OCI-LY7 (cell line): Measurements from ENCODE around the gene TFCP2L1.

Experiments used
- EZH2phosphoT487 ChIP-seq: fragments of 200-600 bp; sonication (generic); IDR thresholded peaks from 2 replicates; pipeline ENCODE4 v1.6.1; 2018; ENCODE audit warnings: low read depth, borderline replicate concordance, mild to moderate bottlenecking, mixed run types, antibody characterized with exemption, low read length, moderate library complexity, mixed read lengths
- TF ChIP-seq, protein P1 (sequence below): fragments of 200-600 bp; sonication (generic); conservative IDR thresholded peaks from 2 replicates; pipeline ENCODE4 v1.5.1; 2014; ENCODE audit warnings: mild to moderate bottlenecking, antibody characterized with exemption, low read length, moderate library complexity, mixed read lengths

DNA sequence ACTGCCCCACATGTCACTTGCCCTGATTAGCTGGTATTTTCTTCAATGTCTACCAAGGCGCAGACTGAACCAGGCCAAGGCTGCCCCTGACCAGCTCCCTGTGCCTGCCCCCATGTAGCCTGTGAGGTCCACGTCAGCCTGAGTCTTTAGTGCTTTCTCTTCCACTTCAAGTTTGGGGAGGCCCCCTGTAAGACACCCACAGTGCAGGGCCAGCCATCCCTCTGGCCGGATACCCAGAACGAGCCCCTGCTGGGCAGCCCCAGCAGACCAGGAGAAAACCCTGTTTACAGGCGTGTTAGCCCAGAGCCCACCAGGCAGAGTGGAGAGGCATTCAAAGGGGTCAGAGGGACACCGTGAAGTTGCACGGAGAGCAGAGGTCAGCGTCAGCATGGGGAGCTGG is 92.4 kb downstream of the TFCP2L1 start:
- TF ChIP-seq, protein P1, sequence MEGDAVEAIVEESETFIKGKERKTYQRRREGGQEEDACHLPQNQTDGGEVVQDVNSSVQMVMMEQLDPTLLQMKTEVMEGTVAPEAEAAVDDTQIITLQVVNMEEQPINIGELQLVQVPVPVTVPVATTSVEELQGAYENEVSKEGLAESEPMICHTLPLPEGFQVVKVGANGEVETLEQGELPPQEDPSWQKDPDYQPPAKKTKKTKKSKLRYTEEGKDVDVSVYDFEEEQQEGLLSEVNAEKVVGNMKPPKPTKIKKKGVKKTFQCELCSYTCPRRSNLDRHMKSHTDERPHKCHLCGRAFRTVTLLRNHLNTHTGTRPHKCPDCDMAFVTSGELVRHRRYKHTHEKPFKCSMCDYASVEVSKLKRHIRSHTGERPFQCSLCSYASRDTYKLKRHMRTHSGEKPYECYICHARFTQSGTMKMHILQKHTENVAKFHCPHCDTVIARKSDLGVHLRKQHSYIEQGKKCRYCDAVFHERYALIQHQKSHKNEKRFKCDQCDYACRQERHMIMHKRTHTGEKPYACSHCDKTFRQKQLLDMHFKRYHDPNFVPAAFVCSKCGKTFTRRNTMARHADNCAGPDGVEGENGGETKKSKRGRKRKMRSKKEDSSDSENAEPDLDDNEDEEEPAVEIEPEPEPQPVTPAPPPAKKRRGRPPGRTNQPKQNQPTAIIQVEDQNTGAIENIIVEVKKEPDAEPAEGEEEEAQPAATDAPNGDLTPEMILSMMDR, result no peak
- no peak for TF ChIP-seq EZH2phosphoT487
